Effector CD4-positive, alpha-beta T cell (primary cell): Measurements from ENCODE around the gene PANX1.

ENCODE experiments used
- DNase-seq: peaks from one replicate; pipeline ENCODE4 v3.0.0-alpha.2; 2020

Gene PANX1

GRCh38 chr11:94186342-94187203 is 57.9 kb downstream of the PANX1 start:
- no peak for DNase-seq

DNA sequence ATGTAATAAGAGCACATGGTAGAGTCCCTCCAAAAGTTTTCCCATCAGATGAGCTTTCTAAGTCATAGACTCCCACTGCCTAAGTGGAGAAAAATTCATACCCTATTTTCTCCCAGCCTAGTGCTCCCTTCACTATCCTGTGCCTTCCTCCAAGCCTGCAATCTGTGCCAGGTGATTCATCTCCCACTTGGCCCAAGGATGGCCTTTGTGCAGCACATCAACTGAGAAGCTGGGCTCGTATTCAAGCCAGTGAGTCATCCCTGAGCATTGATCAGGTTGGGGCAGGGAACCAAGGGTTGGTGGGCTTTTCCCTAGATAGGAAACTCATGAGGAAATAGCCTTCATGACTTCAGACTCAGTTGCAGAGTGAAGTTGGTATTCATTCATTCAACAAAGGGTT is 64.6 kb downstream of the PANX1 start:
- DNase-seq, result no peak

DNA sequence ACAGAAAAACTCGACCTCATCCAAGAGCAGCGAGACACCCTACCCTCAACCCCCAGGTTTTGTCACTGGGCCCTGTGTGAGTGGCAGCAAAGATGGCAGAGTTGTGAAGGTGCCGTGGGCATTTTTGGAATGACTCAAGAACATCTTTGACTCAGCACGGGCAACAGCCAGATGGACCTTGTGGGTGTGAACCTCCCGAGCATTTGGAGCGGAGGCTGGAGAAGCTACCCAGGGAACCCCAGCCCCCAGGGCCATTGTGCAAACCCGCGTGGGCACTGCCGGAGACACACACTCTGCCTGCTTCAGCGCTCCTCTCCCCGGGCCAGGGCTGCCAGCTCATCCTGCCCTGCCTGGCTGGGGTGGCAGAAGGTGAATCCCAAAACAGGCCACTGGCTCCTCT is 66.1 kb downstream of the PANX1 start:
- no peak for DNase-seq

DNA sequence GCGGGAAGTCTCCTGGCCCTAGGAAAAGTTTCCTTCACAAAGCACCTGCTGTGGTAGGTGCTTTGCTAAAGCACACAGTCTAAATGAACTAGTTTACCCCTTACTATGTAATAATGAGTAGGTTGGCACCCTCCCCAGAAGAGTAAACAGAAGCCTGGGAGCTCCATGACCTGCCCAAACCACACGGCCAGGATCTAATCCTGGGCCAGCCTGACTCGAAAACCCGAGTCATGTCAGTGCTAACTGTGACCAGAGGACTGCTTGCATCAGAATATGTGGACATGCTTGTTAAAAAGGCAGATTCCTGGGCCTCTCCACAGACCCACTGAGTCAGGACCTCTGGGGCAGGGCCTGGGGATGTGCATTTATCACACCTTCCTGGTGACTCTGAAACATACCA is 67.7 kb downstream of the PANX1 start:
- no peak for DNase-seq

DNA sequence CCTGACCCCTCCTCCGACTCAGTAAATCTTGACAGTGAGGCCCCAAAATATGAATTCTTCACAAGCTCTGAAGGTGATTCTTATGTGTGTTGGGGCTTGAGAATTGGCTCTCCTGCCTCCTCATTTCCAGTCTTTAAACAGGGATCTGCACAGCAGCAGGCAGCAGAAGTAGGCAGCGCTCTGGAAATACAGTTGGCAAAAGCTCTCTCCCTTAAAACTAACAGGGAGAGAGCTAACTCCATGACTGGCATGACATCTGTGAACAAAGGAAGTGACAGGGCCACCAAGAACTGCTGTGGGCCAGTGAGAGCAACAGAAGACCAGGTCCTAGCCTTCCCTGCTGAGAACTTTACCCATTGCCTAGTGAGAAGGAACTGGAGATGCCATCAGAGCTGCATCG is 70.1 kb downstream of the PANX1 start:
- no peak for DNase-seq

GRCh38 chr11:94199136-94200130 is 70.8 kb downstream of the PANX1 start:
- DNase-seq, result no peak

DNA sequence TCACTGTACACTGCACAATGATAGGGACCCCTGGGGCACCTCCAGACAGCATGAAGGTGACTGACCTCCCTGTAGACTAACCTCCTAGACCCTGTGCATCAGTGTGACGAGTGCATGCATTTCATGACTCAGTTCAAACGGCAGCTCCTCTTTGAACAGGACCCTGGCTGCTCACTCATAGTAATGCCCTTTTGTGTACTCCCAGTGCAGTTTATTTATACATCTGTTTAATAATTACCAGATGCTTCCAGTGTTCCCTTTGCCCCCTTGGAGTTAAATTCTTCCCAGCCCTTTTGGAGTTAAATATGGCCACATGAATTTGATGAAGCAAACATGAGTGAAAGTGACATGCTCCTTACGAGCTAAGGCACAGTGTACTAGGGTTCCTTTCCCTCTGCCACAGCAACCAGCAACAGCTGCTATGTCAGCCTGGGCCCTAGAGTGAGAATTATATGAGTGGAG is 72.4 kb downstream of the PANX1 start:
- DNase-seq, result no peak

- DNase-seq, result no peak
Measured at GRCh38 chr11:94203070-94203469, 74.4 kb downstream of the PANX1 start.

- DNase-seq, result no peak
Measured at GRCh38 chr11:94211261-94211830, 82.7 kb downstream of the PANX1 start.

DNA sequence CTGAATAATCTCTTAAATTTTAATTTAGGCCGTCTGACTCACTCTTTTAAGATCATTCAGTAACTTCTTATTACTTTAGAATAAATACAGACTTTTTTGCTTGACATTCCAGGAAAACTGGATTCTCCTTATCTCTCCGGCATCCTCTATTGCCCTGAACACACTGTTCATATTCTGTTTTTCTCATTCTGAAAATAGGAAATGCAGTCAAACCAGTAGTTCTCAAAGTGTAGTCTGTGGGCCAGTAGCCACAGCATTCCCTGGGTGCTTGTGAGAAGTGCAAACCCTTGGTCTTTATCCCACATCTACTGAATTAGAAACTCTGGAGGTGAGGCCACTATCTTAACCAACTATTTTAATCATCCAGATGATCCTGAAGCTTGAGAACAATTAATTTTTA is 84.3 kb downstream of the PANX1 start:
- DNase-seq, result no peak

DNA sequence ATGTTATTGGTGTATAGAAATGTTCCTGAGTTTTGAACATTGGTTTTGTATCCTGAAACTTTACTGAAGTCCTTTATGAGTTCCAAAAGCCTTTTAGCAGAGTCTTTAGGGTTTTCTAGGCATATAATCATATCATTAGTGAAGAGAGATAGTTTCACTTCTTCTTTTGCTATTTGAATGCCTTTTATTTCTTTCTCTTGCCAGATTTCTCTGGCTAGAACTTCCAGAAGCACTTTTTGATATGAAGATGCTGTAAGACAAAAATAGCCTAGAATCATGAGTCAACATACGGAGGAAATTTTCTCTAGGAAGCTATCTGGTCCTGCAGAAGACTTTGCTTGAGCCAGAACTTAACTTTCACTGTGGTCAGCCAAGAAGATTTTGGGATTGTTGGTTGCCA is 89.1 kb downstream of the PANX1 start:
- DNase-seq, result no peak

GRCh38 chr11:94218372-94218771 is 89.7 kb downstream of the PANX1 start:
- DNase-seq, result no peak

GRCh38 chr11:94219771-94220170 is 91.1 kb downstream of the PANX1 start:
- DNase-seq, result no peak

- DNase-seq, result no peak
Measured at GRCh38 chr11:94224078-94224477, 95.4 kb downstream of the PANX1 start.
